ENCODE data around the gene CASP2. TPM values are rescaled to one million over a fixed set of nuclear protein-coding genes. Genes with fewer than 3 reads are reported as not detected.

The CASP2 gene
- total RNA-seq (2014; rRNA removed; shearing (Covaris generic)), result 16.0 and 21.4 TPM in 2 replicates

DNA sequence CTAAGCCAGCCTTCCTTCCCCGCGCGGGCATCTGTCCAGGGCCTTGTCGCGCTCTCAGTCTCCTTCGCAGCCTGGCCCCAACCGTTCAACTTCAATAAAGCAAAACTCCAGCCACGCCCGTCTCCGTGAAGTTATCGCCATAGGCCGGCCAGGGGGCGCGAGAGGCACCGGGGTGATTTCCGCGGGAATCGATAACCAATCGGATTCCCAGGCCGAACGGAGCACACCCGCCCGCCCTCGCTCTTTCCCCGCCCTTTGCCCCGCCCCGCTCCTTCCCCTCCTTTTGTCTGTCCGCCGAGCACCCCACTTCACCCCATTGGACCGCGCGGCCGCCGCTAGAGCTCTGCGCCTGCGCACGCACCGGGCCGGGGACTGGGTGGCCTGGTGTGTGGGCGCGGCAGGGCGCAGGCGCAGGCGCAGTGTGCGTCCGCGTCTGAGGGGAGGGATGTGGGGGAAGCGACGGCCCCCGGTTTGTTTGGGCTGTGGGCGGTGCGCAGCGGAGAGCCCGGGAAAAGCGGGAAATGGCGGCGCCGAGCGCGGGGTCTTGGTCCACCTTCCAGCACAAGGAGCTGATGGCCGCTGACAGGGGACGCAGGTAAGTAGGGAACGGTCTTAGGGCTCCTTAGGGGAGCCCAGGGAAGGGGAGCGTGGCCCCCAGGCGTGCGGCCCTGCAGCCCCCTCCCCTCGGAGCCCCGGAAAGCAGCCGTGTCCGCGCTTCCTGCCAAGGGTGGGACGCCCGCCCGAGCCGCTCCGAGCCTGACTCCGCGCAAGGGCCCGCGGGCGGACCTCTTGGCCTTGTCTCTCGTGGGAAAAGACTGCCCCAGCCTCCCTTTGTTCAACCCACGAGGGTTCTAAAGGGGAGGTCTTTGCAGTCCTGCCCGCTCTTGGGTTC lies at the start of gene CASP2:
CASP2 (plus strand) TSS at position 417 of the 892 bp plus-strand sequence; CDS start at position 522, 105 bp downstream.
- DNase-seq (ENCODE audit: low read depth), result peak; percentile 100

DNA sequence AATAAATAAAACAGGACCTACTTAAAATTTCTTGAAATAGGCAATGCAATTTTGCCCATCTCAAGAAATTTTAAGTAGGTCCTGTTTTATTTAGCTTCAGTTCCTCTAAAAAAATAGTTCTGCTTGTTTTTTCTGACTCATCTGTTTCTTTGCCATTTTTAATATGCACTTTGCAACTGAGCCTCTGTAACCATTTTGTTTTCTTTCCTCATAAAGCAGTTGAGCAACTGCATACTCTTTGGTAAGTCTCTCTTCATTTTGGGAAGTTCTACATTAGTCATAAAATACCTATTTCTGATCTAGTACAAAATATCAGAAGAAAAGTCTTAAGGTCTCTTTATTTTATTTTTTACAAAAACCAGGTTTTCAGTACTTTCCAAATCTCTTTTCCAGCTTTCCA lies 48.3 kb upstream of the CASP2 start:
- DNase-seq (ENCODE audit: low read depth), result no peak

DNA sequence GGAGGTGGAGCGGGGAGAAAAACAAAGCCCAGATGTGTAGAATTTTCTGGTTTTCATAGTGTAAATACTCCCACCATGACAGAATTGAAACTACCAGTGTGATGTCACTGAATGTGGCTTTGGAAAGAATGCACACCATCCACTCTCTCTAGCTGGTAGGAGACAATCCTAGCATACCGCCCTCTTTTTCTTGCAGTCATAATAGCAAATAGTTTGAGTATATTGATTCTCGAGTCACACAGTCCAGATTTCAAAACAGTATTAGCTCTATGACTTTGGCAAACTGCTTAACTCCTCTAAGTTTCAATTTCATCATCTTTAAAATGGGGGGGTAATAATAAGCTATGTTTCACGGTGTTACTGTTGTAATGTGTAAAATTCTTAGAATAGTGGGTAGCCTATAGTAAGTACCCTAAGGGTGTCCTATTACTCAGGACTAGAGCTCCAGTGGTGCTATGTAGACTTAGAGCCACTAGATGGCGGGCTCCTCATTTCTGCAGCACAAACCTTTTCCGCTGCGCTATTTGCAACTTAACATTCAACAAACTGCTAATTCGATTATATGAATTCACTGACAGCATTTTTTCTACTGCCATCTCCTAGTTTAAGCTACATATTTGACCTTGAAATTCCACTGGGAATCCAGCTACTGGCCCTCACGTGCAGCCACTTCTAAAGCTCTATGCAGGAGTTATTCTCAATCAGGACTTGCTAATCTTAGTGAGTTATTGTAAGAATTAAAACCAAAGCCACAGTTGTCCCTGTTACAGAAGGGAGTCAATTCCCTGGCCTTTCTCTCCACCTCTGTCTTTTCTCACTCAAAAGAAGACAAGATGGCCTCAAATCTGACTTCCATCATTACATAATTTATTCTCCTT lies 47.6 kb upstream of the CASP2 start:
- DNase-seq (ENCODE audit: low read depth), result peak; percentile 75

DNA sequence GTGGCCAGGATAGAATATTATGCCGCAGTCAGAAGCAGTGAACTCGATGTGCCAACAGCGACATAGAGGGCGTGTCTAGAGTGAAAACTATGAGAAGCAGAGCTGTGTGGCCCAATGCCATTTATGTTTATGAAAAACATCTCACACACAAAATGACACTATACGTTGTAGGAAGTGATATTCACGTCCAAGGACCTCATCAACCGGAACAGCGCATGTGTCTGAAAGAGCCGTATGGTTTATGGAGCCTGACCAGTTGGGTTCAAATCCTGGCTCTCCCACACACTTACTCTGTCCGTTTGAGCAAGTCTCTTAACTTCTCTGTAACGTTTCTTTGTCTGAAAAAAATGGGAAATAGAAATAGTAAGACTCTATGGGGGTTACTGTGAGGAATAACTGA lies 45.8 kb upstream of the CASP2 start:
- DNase-seq (ENCODE audit: low read depth), result no peak

DNA sequence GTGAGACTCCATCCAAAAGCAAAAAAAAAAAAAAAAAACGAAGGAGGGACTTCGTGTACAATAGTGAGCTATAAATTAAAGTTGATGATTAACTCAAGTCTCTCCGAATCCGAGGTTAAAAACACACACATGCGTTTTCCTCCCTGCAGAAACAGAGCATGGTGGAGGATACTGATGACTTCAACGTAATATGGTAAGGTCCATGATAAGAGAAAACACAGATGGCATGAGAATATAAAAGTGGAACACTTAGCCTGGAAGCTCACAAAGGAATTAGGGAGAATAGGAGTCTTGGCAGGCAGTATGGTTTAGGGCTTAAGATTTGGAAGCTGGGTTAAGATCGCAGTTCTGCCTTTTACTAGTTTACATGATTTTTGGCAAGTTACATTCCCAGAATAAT lies 45.0 kb upstream of the CASP2 start:
- no peak for DNase-seq (ENCODE audit: low read depth)

DNA sequence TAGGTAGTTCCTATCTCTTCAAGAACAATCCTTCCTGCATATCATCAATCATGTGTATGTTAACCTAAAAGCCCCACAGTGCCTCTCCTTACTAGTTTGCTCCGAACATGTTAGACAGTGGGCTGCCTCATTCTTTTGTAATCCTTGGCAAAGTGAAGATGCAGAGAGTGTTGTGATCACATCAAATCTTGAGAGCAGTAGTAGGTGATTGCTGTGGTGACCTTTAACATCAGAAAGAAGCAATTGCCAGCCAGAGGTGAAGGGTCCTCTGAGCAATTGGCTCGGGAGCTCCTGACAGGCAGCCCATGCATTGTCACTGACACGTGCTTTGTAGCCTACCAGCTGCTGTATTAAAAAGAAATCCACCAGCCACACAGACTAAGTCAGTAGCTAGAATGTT lies 44.5 kb upstream of the CASP2 start:
- no peak for DNase-seq (ENCODE audit: low read depth)

DNA sequence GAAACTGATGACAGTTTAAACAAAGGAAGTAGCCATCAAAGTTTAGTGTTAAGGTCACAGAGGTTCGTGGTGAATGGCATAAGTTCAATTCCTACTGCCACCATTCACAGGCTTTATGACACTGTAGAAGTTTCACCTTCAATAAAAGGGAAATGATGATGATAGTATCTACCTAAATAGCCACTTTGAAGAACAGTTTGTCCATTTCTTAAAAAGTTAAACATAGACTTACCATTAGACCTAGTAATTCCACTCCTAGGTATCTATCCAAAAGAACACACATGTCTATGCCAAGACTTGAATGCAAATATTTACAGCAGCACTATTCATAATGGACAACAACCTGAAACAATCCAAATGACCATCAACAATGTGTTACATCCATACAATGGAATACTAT lies 43.8 kb upstream of the CASP2 start:
- no peak for DNase-seq (ENCODE audit: low read depth)

DNA sequence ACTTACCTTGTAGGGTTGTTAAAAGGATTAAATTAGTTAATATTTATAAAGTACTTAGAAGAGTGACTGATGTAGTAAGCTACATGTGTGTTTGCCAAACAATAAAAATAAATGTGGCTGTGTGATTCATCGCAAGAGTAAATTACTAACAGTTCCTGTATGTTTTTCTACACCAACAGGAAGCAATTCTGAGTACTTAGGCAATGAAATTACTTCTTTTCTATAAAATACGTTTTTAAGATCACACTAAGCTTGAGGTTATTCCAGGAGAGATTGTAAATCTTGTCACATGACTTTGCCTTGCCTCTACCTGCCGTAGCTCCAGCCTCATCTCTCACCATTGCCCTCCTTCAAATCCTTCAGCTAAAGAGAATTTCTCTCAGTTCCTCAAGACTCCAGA lies 43.0 kb upstream of the CASP2 start:
- no peak for DNase-seq (ENCODE audit: low read depth)

DNA sequence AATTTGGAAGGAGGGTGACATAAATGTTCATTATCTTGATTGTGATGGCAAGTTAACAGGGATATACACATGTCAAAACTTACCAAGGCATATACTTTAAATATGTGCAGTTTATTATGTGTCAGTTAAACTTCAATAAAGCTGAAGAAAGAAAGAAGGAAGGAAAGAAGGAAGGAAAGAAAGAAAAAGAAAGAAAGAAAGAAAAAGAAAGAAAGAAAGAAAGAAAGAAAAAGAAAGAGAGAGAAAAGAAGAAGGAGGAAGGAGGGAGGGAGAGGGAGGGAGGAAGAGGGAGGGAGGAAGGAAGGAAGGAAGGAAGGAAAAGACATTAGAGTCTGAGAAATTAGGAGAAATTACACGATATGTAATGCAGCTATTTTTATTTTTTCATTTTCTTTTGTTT lies 40.8 kb upstream of the CASP2 start:
- DNase-seq (ENCODE audit: low read depth), result no peak

DNA sequence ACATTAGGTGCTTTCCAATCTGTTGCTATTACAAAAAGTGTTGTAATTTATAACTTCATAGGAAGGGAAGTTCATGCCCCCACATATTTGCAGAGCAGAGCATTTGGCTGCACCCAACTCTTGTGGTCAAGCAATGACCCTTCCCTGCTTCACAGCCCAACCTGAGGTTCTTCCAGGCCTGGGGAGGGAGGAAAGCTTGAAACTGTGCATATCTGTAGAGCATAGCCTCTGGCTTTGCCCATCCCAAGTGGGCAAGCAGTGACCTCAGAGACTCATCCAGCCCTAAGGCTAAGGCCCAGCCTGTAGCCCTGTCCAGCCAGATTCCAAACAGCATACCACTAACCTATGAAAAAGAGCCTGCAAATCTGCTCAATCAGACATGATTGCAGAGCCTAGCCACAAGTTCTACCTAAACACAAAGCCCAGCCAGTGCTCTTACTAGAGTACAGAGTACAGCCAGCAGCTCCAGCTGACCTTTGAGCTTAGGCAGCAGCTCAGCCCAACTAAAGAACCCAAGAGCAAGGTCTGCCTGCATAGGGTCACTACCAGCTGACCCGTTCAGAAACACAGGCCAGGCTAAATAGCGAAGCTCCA lies 39.3 kb upstream of the CASP2 start:
- DNase-seq (ENCODE audit: low read depth), result no peak

DNA sequence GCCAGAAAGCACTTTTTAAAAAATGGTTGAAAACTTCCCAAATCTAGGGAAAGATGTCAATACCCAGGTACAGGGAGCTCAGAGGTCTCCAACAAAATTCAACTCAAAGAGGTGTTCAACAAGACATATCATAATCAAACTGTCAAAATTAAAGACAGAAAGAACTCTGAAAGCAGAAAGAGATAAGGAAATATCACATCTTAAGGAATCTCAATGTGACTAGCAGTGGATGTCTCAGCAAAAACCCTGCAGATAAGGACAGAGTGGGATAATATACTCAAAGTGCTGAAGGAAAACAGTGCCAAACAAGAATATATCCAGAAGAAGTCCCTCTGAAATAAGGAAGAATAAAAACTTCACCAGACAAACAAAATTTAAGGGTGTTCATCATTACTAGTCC lies 38.0 kb upstream of the CASP2 start:
- no peak for DNase-seq (ENCODE audit: low read depth)

DNA sequence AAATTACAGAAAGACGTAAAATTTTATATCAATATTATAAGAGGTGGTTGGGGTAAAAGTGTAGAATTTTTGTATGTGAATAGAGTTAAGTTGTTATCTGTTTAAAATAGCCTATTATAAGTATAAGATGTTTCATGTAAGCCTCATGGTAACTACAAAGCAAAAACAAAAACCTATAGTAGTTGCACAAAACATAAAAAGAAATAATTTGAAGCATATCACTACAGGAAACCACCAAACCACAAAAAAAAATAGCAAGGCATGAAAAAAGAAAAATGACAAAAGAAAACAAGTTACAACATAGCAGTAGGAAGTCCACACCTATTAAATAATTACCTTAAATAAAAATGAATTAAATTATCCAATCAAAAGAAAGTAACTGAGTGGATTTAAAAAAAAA lies 37.3 kb upstream of the CASP2 start:
- no peak for DNase-seq (ENCODE audit: low read depth)

DNA sequence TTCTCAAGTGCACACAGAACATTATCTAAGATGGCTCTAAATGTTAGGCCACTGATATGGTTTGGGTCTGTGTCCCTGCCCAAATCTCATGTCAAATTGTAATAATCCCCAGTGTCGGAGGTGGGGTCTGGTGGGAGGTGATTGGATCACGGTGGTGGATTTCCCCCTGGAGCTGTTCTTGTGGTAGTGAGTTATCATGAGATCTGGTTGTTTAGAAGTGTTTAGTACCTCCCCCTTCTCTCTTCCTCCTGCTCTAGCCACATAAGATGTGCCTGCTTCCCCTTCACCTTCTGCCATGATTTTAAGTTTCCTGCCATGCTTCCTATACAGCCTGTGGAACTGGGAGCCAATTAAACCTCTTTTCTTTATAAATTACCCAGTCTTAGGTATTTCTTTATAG lies 36.1 kb upstream of the CASP2 start:
- no peak for DNase-seq (ENCODE audit: low read depth)

DNA sequence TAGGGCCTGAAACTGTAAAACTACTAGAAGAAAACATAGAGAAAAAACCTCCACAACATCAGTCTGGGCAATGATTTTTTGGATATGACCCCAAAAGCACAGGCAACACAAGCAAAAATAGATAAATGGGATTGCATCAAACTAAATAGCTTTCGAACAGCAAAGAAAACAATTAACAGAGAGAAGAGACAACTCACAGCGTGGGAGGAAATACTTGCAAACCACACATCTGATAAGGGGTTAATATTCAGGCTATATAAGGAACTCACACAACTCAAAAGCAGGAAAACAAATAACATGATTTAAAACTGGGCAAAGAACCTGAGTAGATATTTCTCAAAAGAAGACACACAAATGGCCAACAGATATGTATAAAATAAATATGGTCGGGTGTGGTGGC lies 32.6 kb upstream of the CASP2 start:
- no peak for DNase-seq (ENCODE audit: low read depth)

DNA sequence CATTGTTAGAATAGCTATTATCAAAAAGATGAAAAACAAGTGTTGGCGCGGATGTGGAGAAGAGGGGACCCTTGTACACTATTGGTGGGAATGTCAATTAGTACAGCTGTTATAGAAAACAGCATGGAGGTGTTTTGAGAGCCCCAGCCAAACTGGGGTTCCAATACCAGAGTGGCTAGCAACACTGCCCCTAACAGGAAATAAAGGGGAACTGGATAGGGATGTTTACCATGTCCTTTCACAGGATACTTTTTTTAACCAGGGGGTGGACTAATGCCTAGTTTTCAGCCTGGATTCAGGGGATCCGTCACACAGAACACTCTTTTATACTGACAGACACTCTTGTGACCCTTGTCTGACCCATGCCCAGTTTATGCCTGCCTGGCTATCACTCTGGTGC lies 31.8 kb upstream of the CASP2 start:
- no peak for DNase-seq (ENCODE audit: low read depth)

DNA sequence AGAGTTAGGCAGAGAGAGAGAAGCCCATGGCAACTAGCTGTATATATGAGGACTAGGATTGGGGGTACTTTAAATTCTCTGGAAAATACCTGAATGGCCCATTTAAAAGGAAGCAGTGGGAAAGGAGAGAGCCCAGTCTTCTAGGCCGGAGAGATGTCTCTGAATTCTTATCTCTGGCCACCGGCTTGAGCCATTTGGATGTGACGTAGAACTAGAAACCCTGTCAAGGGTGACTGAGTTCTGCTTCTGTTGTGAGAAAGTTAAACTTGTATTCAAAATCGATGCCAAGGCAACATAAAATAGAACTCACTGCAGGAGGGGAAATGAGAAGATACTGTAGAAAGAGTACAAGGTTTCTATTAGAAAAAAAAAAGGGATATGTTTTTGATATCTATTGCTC lies 31.2 kb upstream of the CASP2 start:
- no peak for DNase-seq (ENCODE audit: low read depth)

DNA sequence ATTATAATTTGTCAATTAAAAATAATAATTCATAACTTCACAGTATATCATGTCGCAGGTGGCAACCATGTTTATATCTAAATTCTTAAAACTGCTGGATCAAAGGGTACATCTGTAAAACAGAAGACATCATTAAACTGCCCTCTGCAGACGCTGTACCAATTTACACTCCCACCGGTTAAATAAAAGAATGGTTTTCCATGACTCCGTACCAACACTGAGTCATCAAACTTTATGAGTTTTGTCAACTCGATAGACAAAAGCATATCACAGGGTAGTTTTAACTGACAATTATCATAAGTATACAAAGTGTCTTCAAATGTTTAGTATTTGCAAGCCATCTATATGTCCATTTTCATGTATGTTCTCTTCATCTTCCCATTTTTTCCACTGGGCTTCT lies 30.6 kb upstream of the CASP2 start:
- DNase-seq (ENCODE audit: low read depth), result peak; percentile 34

DNA sequence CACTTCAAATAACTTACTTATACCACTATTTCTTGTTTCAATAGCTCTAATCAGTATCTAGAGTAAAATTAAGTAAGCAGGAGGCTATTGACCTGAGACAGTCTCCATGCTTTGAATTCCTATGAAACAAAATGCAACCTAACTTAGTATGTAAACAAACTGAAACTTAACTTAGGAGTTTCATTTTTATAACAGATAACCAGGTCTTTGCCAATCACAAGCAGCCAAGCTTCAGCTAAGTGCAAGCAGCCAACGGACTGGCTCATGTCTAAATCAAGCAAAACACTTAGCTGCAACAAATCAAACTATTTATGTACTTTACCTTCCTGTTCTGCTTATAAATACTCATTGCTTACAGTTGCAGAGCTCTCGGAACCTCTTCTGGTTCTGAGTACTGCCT lies 29.3 kb upstream of the CASP2 start:
- DNase-seq (ENCODE audit: low read depth), result no peak

DNA sequence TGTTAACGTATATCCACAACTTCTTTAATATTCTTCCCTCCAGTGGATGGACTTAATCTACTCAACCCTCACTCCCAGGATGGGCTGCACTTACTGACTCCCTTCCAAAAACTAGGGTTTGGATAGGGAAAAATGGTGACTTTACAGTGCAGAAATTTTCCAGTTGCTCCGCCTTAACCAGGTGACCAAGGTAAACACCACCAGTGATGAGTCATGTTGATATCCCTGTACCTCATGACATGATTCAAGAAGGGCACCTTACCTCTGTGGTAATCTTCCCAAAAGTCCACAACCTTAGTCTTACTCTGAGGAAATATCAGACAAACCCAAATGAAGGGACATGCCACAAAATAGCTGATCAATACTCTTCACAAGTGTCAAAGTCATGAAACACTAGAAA lies 28.4 kb upstream of the CASP2 start:
- no peak for DNase-seq (ENCODE audit: low read depth)

DNA sequence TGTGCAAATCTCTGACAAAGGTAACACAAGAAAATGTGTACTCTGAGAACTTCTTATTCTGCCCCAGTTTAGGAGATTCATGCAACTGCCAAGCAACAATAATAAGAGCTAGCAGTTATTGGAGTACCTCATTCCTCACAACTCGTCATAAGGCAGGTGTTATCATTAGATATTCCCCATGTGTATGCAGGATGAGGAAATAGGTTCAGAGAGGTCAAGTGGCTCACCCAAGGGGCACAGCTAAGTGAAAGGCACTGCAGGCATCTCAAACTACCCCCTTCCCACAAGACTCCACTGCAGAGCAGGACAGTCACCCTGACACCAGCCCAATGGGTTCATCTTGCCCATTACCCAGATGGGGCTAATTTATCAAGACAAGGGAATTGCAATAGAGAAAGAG lies 26.2 kb upstream of the CASP2 start:
- DNase-seq (ENCODE audit: low read depth), result no peak

DNA sequence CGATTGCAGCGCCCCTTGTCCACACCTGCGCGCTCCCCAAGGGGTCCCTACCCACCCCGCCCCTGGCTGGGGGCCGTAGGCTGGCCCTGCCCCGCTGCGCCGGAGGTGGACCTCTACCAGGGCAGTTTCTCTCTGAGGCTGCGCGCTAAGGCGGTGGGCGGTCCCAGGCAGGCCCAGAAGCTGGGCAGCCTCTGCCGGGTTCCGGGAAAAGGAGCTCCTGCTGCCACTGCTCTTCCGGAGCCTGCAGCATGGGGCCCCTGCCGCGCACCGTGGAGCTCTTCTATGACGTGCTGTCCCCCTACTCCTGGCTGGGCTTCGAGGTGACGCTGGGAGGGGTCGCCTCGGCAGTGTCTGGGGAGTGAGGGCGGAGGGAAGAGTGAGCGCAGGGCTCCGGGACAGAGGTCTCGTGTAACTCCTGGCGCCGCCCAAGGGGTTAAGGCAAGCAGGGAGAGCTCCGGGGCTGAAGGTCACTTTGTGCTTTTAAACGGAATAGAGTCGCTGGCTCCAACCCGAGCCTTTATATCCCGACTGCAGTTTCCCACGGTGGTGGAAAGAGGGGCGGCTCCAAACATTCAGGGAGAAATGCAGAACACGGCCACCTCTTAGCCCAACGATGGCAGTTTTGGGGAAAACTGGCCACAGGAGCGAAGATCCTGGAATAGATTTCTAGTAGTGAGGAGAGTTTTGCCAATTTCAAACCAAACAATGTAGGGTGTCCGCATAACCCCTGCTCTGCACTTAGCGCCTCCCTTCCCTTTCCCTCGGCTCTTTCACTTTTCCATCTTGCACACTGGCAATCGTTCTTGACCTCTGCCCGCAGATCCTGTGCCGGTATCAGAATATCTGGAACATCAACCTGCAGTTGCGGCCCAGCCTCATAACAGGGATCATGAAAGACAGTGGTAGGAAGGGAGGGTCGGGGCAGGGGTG lies 24.6 kb upstream of the CASP2 start, which contains the start of gene GSTK1:
GSTK1 (plus strand) TSS at position 176 of the 930 bp plus-strand sequence; CDS start at position 249, 73 bp downstream.
- peak; percentile 88 for DNase-seq (ENCODE audit: low read depth)

All from Daoy (cell line).